Measurements from ENCODE around the gene RAX. TPM values are rescaled to one million over a fixed set of nuclear protein-coding genes. Genes with fewer than 3 reads are reported as not detected.

RAX gene
- total and polyA plus RNA-seq, 8 donors: 0.05 TPM; not detected in 7

- DNase-seq: no peak
- Histone ChIP-seq H3K36me3 (no peaks in the 10 kb centered on the region), H3K27ac (no peak overlapping the region), H3K4me1 (no peaks in the 10 kb centered on the region), H3K4me3 (no peak overlapping the region), H3K27me3 (peaks cover 0 to 29% (median 0%) of the 10 kb centered on the region in 3 donors), H3K9me3 (no peaks in the 10 kb centered on the region)
- TF ChIP-seq POLR2A (IDR thresholded peaks at IDR 0.05): no peak
- TF ChIP-seq CTCF (IDR thresholded peaks at IDR 0.05): no peak
- TF ChIP-seq POLR2AphosphoS5 (IDR thresholded peaks at IDR 0.05): no peak
- TF ChIP-seq EP300 (IDR thresholded peaks at IDR 0.05): no peak
- intact Hi-C loops (cut with DNase I; ENCODE audit: low total_unique reads): no loop called here
Observed at GRCh38 chr18:59293317-59293716, 20.1 kb upstream of the RAX start.

- DNase-seq: no peak
- Histone ChIP-seq H3K27ac (no peak overlapping the region), H3K36me3 (no peaks in the 10 kb centered on the region), H3K27me3 (peaks cover 0 to 51% (median 12%) of the 10 kb centered on the region in 3 donors), H3K4me3 (no peak overlapping the region), H3K4me1 (no peaks in the 10 kb centered on the region), H3K9me3 (no peaks in the 10 kb centered on the region)
- TF ChIP-seq POLR2AphosphoS5 (IDR thresholded peaks at IDR 0.05) (no peak), CTCF (IDR thresholded peaks at IDR 0.05) (no peak), POLR2A (IDR thresholded peaks at IDR 0.05) (no peak), EP300 (IDR thresholded peaks at IDR 0.05) (no peak)
- intact Hi-C loops (cut with DNase I; ENCODE audit: low total_unique reads): no loop called here
- 58 to 73% (median 62%) methylated on average over 6 of the region's 6 CpGs for WGBS, 5 donors
Observed at GRCh38 chr18:59286341-59286740, 13.1 kb upstream of the RAX start.

- no peak for DNase-seq
- H3K36me3 ChIP-seq: no peaks in the 10 kb centered on the region
- no peak overlapping the region for H3K27ac ChIP-seq
- no peak overlapping the region for H3K4me3 ChIP-seq
- 79 to 87% (median 85%) methylated on average over 11 of the region's 11 CpGs for WGBS, 5 donors
- peaks cover 0 to 91% (median 22%) of the 10 kb centered on the region in 3 donors for H3K27me3 ChIP-seq
- H3K4me1 ChIP-seq: no peaks in the 10 kb centered on the region
- no peaks in the 10 kb centered on the region for H3K9me3 ChIP-seq
- TF ChIP-seq POLR2A (IDR thresholded peaks at IDR 0.05) (no peak), EP300 (IDR thresholded peaks at IDR 0.05) (no peak), POLR2AphosphoS5 (IDR thresholded peaks at IDR 0.05) (no peak), CTCF (IDR thresholded peaks at IDR 0.05) (no peak)
- intact Hi-C loops (cut with DNase I; ENCODE audit: low total_unique reads): no loop called here
Observed at GRCh38 chr18:59282341-59282740, 9.1 kb upstream of the RAX start.

- Histone ChIP-seq H3K36me3 (no peaks in the 10 kb centered on the region), H3K27ac (no peak overlapping the region), H3K27me3 (peaks cover 0 to 100% (median 47%) of the 10 kb centered on the region in 3 donors), H3K9me3 (no peaks in the 10 kb centered on the region), H3K4me3 (no peak overlapping the region), H3K4me1 (no peaks in the 10 kb centered on the region)
- WGBS, 5 donors: 56 to 78% (median 61%) methylated on average over 1 of the region's 1 CpG
- intact Hi-C loops (cut with DNase I; ENCODE audit: low total_unique reads): no loop called here
- TF ChIP-seq POLR2AphosphoS5 (IDR thresholded peaks at IDR 0.05) (no peak), CTCF (IDR thresholded peaks at IDR 0.05) (no peak), EP300 (IDR thresholded peaks at IDR 0.05) (no peak), POLR2A (IDR thresholded peaks at IDR 0.05) (no peak)
- DNase-seq: no peak
Observed at GRCh38 chr18:59279722-59280121, 6.5 kb upstream of the RAX start.

All from stomach (tissue), 9 donors.